Measurements from ENCODE around the gene SLC35B1.

Gene SLC35B1

GRCh38 chr17:49699966-49700575 is 7.7 kb downstream of the SLC35B1 start:
- in situ Hi-C loops (cut with MboI; ENCODE audit: low sequenced_read_pairs, unreplicated experiment): loop anchor here (10.0 to 25.0 kb wide), 2 partner anchors 85 to 288 kb away; partner anchors contain the start of genes KAT7 and PHB1
- TF ChIP-seq, protein P1, sequence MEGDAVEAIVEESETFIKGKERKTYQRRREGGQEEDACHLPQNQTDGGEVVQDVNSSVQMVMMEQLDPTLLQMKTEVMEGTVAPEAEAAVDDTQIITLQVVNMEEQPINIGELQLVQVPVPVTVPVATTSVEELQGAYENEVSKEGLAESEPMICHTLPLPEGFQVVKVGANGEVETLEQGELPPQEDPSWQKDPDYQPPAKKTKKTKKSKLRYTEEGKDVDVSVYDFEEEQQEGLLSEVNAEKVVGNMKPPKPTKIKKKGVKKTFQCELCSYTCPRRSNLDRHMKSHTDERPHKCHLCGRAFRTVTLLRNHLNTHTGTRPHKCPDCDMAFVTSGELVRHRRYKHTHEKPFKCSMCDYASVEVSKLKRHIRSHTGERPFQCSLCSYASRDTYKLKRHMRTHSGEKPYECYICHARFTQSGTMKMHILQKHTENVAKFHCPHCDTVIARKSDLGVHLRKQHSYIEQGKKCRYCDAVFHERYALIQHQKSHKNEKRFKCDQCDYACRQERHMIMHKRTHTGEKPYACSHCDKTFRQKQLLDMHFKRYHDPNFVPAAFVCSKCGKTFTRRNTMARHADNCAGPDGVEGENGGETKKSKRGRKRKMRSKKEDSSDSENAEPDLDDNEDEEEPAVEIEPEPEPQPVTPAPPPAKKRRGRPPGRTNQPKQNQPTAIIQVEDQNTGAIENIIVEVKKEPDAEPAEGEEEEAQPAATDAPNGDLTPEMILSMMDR (IDR thresholded peaks at IDR 0.05; ENCODE audit: borderline replicate concordance, control extremely low read depth, extremely low read depth, insufficient read depth, missing control alignments): no peak
- no peak for DNase-seq (ENCODE audit: low spot score)

GRCh38 chr17:49698005-49698404 is 9.8 kb downstream of the SLC35B1 start:
- in situ Hi-C loops (cut with MboI; ENCODE audit: low sequenced_read_pairs, unreplicated experiment): loop anchor here (25.0 kb wide), 1 partner anchor 286 kb away; the partner anchor contains the start of gene PHB1
- no peak for DNase-seq (ENCODE audit: low spot score)
- TF ChIP-seq, protein P1 (IDR thresholded peaks at IDR 0.05; ENCODE audit: borderline replicate concordance, control extremely low read depth, extremely low read depth, insufficient read depth, missing control alignments): no peak

DNA sequence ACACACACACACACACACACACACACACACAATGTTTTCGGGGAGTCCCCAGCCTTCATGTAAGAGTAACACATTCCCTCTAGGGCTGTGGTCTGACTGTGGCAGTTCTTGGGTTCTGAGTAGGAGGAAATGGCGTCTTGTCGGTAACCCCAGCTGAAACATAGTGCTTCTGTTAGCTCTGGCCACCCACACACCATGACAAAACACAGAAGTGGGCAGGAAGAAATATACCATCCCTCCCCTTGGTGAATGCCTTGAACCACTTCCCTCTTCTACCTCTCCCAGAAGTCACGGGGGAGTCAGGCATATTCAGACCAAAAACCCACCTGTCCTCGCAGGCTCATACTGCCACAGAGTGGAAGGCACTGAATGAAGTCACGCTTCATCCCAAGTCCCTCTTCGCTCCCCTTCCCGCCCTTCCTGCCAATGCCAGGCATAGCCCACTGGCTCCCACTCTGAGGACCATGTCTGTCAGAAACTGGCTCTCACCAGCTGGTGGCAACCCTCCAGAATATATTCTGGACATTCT is 11.5 kb downstream of the SLC35B1 start:
- TF ChIP-seq, protein P1 (IDR thresholded peaks at IDR 0.05; ENCODE audit: borderline replicate concordance, control extremely low read depth, extremely low read depth, insufficient read depth, missing control alignments): no peak
- peak; percentile 79 for DNase-seq (ENCODE audit: low spot score)
- in situ Hi-C loops (cut with MboI; ENCODE audit: low sequenced_read_pairs, unreplicated experiment): loop anchor here (25.0 kb wide), 1 partner anchor 284 kb away; the partner anchor contains the start of gene PHB1

GRCh38 chr17:49695698-49696232 is 12.0 kb downstream of the SLC35B1 start:
- in situ Hi-C loops (cut with MboI; ENCODE audit: low sequenced_read_pairs, unreplicated experiment): loop anchor here (25.0 kb wide), 1 partner anchor 283 kb away; the partner anchor contains the start of gene PHB1
- no peak for DNase-seq (ENCODE audit: low spot score)
- TF ChIP-seq, protein P1 (IDR thresholded peaks at IDR 0.05; ENCODE audit: borderline replicate concordance, control extremely low read depth, extremely low read depth, insufficient read depth, missing control alignments): no peak

DNA sequence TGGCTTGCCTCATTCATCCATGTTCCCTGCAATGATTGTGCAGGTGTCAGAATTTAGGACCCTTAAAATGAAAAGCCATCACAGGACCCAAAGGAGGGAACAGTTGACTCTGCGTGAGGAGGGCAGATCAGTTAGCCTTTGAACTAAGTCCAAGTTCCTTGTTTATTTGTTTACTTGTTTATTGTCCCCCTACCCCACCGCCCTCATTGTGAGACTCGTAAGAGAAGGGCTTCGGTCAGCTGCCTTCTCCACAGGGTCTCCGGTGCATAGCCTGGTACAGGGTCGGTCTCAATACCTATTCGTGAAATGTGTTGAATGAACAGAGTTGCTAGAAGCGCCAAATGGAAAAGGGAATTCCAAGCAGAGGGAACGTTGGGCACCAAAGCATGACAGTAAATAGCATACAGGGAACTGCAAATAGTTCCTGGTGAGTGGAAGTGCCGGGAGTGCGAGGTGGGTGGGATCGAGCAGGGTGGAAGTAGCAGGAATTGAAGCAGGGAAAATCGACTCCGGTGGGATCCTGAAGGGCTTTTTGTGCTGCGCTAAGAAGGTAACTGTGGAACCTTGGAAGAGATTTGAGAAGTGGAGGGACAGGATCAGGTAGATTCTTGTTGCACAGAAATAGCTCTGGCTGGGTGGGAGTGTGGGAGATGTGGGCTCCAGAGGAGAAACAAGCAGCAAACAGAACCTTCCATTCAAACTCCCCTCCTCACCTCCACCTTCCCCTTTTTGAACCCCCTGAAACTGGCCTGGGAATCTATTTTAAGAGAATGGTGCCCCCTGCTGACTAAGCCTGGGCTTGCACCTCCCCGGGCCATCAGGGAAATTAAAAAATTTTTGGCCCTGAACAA is 12.7 kb downstream of the SLC35B1 start:
- peak; percentile 70 for DNase-seq (ENCODE audit: low spot score)
- in situ Hi-C loops (cut with MboI; ENCODE audit: low sequenced_read_pairs, unreplicated experiment): loop anchor here (5.0 to 25.0 kb wide), 2 partner anchors 123 to 283 kb away; partner anchors contain the start of gene PHB1

More for the DNA sequence above, 12.7 kb downstream of the SLC35B1 start:
- TF ChIP-seq, protein P1 (IDR thresholded peaks at IDR 0.05; ENCODE audit: borderline replicate concordance, control extremely low read depth, extremely low read depth, insufficient read depth, missing control alignments): peak; percentile 86

All from GM13976 (cell line).